ENCODE measurements around the gene ZDHHC14.

ZDHHC14 gene

DNA sequence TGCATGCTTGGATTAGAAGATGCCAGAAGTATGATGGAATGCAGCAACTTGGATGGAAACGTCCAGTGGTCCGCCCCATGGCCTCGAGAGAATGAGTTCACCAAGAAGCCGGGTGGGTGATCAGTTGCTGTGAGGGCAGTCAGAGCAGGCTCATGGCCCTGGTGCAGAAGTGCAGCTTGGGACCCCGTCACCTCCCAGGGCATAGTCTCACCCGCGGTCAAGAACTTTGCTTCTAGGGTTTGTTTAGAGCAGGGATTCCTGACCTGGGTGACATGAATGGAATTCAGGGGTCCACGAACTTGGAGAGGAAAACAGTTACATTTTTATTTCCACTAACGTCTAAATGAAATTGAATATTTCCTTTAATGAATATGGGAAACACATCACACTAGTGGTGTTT lies 225.5 kb downstream of the ZDHHC14 start:
- DNase-seq, result no peak

DNA sequence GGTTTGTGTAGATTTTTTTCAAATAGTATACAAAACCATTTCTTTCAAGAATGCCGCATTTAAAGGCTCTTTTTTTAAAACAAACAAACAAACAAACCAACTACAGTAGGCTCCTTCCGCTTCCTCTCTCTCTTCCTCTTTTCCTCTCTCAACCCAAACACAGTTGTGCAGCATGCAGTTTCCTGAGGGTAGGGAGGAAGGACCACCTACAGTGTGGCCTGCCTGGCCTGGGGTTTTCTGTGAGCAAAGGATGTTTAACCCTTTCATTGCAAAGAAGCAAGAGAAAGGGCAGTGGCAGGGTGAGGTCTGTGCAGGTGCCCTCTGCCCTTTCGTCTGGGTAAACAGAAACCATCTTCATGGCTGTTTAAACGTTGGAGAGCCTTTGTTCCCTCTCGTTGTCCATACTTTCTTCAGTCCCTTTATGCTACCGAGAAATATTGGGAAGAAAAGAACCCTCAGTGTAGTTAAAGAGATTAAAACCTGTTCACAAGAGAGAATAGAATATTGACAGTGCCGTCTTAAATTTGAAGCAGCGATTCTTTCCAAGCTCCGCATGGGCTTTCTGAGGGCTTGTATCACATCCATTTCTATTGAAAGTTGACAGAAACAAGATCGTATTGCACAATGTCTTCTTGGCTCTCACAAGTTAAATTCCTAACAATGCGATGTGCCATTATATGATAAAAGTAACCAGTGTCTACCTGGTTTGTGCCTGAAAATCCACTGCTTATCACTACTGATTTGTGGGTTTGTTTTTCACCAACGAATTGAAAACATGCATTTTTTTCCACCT lies 226.5 kb downstream of the ZDHHC14 start:
- no peak for DNase-seq

DNA sequence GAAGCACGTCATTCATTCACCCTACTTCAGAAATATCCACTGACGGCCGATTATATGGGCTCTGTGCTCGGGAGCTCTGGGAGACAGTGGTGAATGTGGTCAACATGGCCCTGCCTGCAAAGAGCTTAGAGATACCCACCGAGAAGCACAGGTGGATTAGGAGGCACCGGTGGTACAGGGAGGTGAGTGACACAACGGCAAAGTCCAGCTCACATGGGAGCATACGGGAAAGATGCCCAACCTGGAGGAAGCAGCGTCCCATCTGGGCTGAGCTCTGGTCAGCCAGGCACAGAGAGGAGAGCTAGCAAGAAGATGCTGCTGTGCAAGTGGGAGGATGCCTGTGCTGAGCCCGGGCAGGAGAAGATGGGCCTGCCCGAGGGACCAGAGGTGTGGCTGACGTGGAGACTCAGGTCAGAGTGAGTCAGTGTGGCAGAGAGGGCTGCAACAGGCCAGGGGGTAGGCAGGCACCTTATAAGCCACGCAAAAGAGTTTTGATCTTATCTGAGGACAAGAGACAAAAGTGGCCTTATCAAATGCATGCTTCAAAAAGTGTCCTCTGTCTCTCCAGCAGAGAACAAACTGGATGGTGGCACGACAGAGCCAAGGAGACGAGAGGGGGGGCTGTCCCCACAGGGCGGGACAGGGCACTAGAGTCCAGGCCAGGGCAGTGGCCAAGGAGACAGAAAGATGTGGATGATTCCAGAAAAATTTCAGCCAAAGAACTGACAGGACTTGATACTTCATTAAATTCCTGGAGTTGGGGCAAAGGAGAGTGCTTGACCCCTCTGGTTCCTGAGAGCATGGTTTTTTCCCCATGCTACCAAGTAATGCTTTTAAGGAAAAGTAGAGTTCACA lies 227.5 kb downstream of the ZDHHC14 start:
- no peak for DNase-seq

DNA sequence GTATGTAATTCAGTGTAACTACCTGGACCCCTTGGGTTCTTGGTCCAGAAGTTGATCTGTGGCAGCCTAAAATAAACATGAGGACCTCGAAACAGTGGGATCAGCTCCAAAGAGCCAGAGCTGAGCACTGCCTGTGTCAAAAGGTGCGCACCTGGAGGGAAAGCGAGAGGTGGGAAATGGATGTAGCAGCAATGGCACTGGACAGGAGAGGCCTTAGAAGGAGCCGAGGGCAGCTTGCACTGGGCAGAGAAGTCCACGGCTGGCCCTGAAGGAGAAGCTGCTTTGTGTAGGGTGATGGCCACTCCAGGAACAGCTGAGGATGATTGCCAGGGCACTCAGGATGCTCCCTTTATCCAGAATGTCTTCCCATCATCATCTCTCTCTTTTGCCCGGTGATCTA lies 228.1 kb downstream of the ZDHHC14 start:
- no peak for DNase-seq

DNA sequence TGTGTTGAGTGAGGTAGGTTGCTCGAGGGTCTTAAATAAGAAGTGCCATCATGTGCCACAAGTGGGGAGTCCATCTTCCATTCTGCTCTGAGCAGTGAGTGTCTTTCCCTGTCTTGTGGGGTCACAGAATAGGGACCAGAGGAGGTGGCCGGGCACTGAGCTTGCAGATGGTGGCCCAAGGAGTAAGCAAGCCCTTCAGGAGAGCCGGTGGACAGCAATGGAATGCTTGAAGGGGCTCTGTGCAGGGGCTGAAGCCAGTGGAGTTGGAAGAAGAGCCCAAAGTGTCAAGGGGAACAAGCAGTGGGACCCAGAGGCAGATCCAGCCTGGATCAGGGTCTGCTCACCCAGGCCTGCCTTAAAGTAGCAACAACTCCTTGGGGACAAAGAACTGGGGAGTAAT lies 228.6 kb downstream of the ZDHHC14 start:
- DNase-seq, result no peak

DNA sequence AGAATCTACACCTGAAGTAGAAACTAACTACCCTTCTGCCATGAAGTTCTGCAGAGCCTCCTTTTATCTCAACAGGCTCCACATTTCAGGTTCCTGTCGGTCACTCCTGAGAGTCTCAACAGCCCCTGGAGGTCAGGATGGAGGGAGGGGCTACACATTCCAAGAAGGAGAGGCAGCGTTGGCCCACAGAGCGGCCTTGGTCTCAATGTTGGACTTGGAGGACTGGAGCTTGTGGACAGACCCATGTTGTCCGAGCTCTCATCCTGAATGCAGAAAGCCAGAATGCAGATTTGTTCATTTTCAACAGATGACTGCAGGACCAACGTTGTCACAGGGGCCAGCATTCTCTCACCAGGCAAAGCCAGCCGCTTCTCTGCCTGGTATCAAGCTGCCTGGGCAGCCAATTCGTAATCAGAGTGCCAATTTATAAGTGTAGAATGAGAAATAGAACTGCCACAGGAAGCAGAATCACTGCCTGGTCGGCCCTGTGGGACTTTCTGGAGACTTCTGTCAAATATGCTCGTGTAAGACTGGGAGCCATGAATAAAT lies 229.5 kb downstream of the ZDHHC14 start:
- no peak for DNase-seq

DNA sequence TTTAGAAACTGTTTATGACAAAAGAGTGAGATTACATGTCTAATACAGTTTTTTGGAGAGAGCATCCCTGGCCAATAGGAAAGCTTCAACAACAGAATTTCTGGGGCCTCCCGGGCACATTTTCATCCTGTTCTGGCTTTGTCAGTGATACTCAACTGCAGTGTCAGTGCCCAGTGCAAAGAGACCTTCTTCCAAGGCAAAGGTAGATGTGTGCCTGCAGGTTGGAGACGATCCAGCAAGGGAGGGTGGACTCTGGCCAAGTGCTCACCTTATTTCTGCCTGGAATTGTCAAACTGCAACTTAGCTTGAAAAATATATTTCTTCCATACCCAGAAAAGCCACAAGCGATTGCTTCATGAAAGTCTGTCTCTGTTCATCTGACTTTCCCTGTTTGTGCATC lies 230.4 kb downstream of the ZDHHC14 start:
- no peak for DNase-seq

DNA sequence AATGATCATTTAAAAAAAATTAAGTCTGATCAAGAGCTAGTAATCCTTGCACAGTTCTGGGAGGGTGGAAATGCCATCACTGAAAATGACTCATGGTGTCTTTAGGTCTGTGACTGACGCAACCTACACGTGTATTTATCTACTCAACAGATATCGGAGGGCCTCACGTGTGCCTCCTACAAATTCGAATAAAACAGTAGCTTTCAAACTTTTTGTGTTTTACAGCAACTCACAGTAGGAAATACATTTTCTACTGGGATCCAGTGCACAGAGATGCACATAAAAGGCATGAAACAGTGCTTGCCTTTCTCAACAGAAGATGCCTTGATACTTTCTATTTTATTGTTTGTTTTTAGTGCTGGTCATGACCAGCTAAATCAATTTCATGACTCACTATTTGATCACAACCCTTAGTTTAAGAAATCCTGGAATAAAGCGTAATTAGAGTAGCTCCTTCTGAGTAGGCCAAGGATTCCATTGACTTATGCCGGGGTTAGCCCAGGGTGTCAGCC lies 232.1 kb downstream of the ZDHHC14 start:
- DNase-seq, result no peak

DNA sequence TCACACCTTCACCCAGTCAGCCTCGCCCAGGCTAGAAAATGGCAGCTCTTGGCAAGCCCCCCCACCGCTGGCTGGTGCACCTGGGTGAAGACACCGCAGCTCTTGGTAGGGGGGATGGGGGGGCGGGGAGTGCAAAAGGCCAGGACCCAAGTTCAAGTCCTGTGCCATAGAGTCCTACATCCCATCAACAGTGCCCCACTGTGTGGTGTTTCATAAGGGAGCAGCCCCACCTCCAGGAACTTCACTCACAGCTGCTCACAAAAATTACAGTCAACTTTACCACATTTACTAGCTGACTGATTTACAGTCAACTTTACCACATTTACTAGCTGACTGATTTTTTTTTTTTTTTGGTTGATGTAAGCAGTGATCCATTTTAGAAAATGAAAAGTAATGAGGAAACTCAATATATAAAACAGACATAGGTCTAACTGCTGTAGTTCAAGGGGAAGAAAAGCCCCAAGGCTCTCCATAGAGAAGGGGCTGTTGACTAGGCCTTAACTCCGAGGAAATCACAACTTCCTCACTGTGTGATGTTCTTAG lies 233.1 kb downstream of the ZDHHC14 start:
- DNase-seq, result no peak

DNA sequence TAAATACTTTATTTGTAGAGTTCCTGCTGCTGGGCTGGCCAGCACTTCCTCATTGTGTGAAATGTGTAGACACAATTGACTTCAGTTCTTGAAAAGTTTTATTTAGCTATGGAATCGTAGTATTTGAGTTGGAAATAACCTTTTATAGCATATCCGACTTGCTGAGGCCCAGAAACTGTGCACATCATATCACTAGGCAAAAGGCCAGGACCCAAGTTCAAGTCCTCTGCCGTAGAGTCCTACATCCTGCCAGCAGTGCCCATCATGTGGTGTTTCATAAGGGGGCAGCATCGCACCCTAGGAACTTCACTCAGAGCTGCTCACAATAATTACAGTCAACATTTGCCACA lies 234.4 kb downstream of the ZDHHC14 start:
- DNase-seq, result no peak

DNA sequence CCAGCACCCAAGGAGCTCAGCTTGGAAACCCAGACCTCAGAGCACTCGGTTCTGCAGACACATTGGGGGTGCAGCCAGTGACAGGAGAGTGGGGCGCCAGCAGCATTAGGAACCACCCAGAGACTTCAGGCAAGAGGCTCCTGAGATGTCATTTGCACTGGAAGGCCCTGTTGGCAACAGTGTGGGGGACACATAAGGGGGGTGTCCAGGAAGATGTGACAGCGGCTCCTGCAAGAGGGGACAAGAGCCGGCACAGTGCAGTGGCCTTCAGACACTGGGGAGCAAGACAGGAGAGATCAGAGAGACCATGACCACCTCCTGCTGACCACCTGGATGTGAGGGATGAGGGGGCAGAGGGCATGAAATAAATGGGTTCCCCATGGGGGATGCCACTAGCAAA lies 235.0 kb downstream of the ZDHHC14 start:
- DNase-seq, result no peak

DNA sequence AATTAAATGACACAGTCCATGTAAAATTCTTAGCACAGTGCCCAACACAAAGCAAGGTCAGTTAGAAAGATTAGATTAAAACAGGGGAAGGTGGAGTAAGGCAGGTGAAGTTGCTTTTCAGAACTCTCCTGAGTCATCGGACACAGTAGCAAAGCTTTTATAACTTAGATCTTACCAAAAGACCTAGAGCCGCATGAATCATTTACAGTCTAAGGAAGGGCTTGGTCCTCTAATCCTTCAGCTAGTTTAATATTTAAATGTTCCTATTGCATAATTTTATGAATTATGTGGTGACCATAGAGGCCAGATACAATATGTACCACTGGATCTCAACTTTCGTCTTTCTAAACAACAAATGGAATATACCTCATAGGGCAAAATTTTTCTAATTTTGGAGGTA lies 240.0 kb downstream of the ZDHHC14 start:
- DNase-seq, result no peak

DNA sequence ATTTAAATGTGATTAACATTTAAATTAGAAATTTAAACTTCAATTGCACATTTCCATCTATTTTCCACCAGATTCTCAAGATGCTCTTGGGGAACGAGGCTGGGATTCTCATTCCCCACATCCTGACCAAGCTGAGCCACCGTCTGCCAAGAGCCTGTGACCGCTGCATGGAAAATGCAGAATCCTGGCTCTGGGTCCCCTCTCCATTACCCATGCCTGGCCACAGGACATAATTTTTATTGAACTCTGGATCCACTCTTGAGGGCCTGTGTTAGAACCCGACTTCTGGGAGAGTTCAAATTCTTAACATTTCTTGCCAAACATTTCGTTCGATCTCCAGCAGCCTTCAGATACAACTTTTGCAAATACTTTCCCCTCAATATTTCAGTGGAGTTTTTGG lies 240.4 kb downstream of the ZDHHC14 start:
- DNase-seq, result no peak

DNA sequence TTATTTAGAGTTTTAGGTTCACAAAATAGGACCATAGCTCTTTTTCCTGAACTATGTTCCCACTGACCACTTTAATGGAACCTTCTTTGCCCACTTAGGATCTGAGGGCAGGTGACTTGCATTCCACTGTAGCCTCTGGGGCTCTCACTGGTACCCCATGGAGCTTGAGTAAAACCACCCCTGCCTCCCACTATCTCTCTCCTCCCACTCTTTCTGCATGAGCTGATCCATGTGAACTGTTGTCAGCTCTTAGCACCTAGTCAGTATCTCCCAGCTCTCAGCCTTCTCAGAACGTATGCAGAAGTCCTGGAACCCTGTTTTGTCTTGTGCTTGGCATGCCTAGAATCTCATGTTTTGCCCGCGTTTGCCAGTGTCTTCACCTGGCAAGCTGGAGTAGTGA lies 241.4 kb downstream of the ZDHHC14 start:
- no peak for DNase-seq

DNA sequence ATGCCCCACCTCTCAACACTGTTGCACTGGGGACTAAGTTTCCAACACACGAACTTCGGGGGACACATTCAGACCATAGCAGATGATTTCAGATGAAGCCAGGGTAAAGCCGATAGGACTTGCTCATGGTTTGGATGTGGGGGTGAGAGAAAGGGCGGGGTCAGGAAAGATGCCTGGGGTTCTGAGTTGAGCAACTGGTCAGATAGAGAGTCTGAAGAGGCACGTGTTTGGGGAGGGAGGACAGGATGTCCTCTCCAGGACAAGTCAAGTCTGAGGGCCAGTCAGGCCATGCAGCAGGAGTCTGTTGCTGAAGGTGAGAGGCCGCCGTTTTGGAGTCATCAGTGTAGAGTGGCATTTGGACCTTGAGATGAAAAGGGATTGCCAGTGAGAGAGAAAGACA lies 244.1 kb downstream of the ZDHHC14 start:
- DNase-seq, result no peak

DNA sequence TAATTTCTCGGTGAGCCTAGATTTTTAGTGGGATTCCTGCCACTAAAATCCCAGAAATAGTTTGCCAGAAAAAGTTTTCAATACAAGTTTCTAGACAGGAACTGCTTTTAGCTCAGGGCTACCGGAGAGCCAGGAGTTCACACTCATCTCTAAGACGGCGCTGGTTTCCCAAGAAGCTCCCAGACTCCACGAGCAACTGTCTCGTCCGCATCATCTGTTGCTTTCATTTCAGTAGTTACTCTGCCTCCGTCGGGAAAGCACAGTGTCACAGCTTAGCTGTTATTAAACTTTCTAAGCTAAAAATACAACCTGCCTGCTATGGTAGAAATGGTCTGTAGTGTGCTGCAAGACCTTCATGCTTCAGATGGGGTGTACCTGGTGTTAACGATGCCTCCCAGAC lies 244.8 kb downstream of the ZDHHC14 start:
- no peak for DNase-seq

DNA sequence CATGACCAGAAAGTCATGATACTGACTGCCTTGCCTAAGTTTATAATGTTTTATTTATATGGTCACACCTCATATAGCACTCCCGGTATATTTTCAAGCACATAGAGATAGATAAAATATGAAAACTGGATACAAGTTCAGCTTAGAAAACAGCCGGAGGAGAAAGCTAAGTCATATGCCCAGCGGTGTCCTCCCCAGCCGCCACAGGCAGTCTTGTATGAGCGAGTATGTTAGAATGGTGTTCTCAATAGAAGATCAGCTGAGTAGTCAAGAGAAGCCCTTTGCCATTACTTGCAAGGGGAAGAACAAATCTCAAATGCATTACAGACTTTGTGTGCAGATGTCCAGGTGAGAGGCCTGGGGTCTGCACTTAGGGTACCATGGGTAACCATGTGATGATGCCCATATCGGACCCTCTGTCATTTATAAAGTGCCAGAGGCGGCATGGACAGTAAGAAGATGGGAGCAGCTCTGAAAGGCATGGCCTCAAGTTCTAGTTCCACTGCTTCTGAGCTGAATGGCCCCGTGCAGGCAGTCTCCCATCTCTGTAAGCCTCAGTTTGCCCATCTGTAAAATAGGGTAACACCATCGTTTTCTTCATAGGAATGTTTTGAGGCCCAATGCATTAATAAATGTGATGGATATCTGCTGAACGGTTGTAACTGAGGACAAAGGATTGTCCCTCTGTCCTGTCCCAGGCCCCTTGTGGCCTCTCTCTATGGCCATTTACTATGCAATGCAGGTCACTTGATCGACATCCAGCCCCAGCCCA lies 246.4 kb downstream of the ZDHHC14 start:
- DNase-seq, result no peak

DNA sequence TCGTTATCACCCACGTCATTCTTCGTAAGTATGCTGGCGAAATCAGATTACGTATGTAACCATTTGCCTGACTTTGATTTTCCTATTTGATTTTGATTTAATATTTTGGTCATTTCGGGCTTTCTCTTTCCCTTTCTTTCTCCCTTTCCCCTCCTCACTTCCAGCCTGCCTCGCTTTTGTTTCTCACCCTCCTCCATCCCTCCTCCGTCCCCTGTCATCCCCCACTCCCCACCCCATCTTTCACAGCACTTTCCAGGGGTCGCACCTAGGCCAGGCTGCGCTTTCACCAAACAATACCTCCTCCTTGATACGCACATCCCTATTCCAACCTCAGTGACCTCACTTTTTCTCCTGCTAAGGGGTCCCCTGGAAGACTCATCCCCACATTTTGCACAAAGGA lies 247.5 kb downstream of the ZDHHC14 start:
- no peak for DNase-seq

DNA sequence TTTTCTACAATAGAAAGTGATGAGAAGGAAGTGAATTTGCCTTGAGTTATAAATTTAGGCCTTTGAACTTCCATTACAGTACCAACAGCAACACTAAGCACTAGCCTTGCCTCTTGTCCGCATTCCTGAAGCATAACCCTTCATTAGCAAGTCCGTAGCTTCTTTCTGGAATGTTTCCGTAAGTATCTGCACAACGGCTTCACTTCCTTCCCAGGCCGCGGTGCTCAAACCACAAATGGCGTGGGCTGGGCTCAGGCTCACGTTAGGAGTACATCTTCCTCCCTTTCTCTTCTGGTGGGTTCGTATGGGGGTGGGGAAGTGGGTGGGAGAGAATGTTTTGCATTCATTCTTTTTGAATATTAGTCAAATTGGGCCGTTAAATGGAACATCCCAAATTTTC lies 248.2 kb downstream of the ZDHHC14 start:
- DNase-seq, result no peak

DNA sequence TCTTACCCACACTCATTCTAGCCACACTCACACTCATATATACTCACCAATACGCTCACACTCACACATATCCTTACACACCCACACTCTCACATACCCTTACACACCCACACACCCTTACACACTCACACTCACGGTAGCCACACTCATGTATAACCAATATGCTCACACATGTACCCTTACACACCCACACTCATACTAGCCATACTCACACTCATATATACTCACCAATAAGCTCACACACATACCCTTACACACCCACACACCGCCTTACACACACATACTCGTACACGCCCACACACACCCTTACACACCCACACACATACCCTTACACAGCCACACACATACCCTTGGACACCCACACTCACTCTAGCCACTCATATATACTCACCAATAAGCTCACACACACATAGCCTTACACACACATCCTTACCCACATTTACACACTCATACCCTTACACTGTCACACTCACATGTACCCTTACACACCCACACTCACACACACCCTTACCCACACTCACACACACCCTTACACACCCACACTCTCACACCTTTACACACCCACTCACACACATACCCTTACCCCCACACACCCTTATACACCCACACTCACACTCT lies 249.6 kb downstream of the ZDHHC14 start:
- DNase-seq, result no peak

DNA sequence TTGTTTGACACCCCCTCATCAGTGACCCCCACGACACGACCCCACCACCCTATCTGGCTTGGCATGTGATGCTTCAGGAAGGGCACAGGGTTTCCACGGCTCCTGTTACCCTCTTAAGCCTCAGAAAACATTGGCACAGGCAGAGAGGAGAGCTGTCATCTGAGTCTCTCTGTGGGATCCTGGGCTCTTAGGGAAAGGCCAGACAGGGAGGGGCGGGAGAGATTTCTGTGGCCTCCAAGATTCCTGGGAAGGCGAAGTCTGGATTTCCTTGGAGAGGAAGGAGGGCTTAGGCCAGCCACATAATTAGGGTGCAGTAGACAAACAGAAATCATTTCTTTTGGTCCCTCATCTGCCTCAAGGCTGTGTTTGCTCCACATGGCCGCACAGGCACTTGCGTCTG lies 250.4 kb downstream of the ZDHHC14 start:
- DNase-seq, result no peak

DNA sequence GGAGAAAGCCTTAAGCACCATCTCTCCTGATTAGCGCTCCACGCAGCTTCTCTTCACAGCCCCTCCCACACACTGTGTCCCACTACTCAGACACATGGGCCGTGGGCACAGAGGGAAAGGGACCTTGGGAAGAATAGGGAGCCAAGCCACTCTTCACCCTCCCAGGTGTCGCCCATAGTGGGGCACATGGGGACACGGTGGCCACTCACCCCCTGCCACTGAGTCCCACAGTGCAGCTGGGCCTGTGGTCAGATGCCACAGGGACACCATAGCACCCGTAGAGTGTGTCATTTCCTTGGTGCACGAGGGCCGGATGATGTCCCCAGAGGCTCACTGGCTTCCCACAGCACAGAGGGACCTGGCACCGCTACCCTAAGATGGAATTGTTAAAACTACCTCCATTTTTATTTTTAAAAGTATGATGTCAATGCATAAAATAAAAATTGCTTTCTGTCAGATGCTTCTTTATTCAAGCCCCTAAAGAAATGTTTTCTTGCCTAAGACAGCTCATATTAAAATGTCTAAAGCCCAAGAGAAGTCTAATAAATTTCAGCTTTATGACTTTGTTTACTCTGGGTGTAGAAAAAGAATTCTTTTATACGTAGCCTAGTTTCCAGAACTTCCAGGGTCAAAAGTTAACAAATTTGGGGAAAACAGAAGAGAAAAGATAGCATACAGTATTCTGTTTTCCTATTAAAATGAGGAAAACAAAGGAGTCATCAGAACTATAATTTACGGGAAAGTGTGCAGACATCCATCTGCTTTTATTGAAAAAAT lies 251.0 kb downstream of the ZDHHC14 start:
- no peak for DNase-seq

All from CD4-positive, alpha-beta T cell treated with Interleukin-15 for 1 hour (primary cell).